Activated naive CD4-positive, alpha-beta T cell treated with Interleukin-2 at 50 U/mL for 16 hours (primary cell): ENCODE measurements around the gene POFUT1.
"Not testable (repeated sequence)": the region's sequence is repeated elsewhere in the genome, so short reads cannot be mapped to it uniquely, and the experiment has no call there.

Experiments
- DNase-seq: peaks from one replicate; pipeline ENCODE4 v3.0.0-alpha.2; 2020

Gene POFUT1

GRCh38 chr20:32236819-32237218 is 29.1 kb downstream of the POFUT1 start:
- no peak for DNase-seq

GRCh38 chr20:32237419-32237818 is 29.7 kb downstream of the POFUT1 start:
- no peak for DNase-seq

- DNase-seq = no peak
Measured at GRCh38 chr20:32238483-32239425, 31.1 kb downstream of the POFUT1 start.

- no peak for DNase-seq
Measured at GRCh38 chr20:32240205-32240604, 32.5 kb downstream of the POFUT1 start.

- DNase-seq = no peak
Measured at GRCh38 chr20:32241807-32242206, 34.1 kb downstream of the POFUT1 start.

- no peak for DNase-seq
Measured at GRCh38 chr20:32244150-32244823, 36.6 kb downstream of the POFUT1 start.

- no peak for DNase-seq
Measured at GRCh38 chr20:32244959-32245358, 37.3 kb downstream of the POFUT1 start.

- not testable (repeated sequence) for DNase-seq
Measured at GRCh38 chr20:32246208-32246607, 38.5 kb downstream of the POFUT1 start.

- DNase-seq = no peak
Measured at GRCh38 chr20:32248043-32248442, 40.4 kb downstream of the POFUT1 start.

GRCh38 chr20:32249030-32249738 is 41.5 kb downstream of the POFUT1 start:
- peak; percentile 34 for DNase-seq

- DNase-seq = no peak
Measured at GRCh38 chr20:32251470-32251869, 43.8 kb downstream of the POFUT1 start.

GRCh38 chr20:32252189-32252588 is 44.5 kb downstream of the POFUT1 start:
- peak; percentile 89 for DNase-seq

- not testable (repeated sequence) for DNase-seq
Measured at GRCh38 chr20:32260973-32261372, 53.3 kb downstream of the POFUT1 start.

GRCh38 chr20:32261644-32262043 is 54.0 kb downstream of the POFUT1 start:
- DNase-seq = no peak

- no peak for DNase-seq
Measured at GRCh38 chr20:32263398-32263954, 55.8 kb downstream of the POFUT1 start.

- DNase-seq = no peak
Measured at GRCh38 chr20:32271620-32272019, 63.9 kb downstream of the POFUT1 start.

GRCh38 chr20:32274359-32274758 is 66.7 kb downstream of the POFUT1 start:
- DNase-seq = no peak

- not testable (repeated sequence) for DNase-seq
Measured at GRCh38 chr20:32275163-32275562, 67.5 kb downstream of the POFUT1 start.

- DNase-seq = peak; percentile 90
Measured at GRCh38 chr20:32277361-32278198, 69.9 kb downstream of the POFUT1 start, which contains the start of gene KIF3B. Gene KIF3B, plus strand, starts transcription at chr20:32277651. Its CDS starts 32,127 bp downstream, at chr20:32309778.

GRCh38 chr20:32278199-32278643 is 70.5 kb downstream of the POFUT1 start:
- peak; percentile 35 for DNase-seq

- DNase-seq = no peak
Measured at GRCh38 chr20:32281711-32282110, 74.0 kb downstream of the POFUT1 start.

GRCh38 chr20:32282461-32282860 is 74.8 kb downstream of the POFUT1 start:
- no peak for DNase-seq
